Rectal smooth muscle tissue (tissue), 1 donor: Measurements from ENCODE around the gene FEM1B.

Experiments
- H3K27ac ChIP-seq: one replicate; pipeline ENCODE4 v1.7.0; 2013; ENCODE audit warnings: low read depth, low read length, inconsistent platforms
- H3K27me3 ChIP-seq: one replicate; pipeline ENCODE4 v1.7.0; 2013; ENCODE audit warnings: low read length; ENCODE audit not compliant: control insufficient read depth, insufficient read depth
- H3K36me3 ChIP-seq: one replicate; pipeline ENCODE4 v1.7.0; 2013; ENCODE audit warnings: low read length; ENCODE audit not compliant: control insufficient read depth, insufficient read depth
- H3K4me1 ChIP-seq: one replicate; pipeline ENCODE4 v1.7.0; 2013; ENCODE audit warnings: low read length; ENCODE audit not compliant: control insufficient read depth, insufficient read depth
- H3K4me3 ChIP-seq: one replicate; pipeline ENCODE4 v1.7.0; 2013; ENCODE audit warnings: low read length
- H3K9ac ChIP-seq: one replicate; pipeline ENCODE4 v1.7.0; 2013; ENCODE audit warnings: low read length

The FEM1B gene

DNA sequence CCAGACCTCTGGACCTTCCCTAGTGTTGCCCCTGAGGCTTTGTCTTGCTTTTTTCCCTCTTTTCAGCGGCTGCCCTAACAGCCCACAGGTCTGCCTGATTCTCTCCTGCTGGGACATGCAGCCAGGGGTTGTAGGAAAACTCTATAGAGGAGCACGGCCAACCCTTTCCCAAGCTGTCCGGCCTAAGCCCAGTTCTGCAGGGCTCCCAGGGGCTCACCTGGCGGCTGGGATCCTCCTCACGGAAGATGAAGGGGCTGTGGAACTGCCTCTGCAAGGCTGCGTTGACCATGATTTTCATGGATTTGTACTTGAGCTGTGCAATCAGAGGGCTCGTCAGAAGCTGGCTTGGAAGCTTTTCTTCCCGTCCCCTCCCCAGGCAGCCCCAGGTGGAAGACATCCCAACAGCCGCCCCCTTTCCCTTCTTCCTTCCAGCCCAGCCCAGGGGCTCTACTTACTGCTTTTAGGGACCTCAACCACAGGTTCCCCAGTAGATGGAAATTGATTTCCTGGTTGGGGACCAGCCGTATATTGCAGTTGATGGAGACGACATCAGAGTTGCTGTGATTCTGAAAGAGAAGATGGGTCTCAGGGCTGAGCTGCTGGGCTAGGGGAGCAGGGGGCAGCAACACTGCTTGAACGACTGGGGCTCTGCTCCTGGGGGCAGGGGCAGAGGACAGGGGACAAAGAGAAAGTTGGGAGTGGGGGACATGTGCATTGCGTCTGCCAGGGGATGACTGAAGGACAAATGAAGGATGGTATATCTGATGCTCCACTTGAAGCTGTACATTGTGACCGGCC, 29.8 kb downstream of the FEM1B start:
- no peaks in the 10 kb centered on the region for H3K36me3 ChIP-seq
- H3K27me3 ChIP-seq = no peaks in the 10 kb centered on the region
- no peak overlapping the region for H3K9ac ChIP-seq
- H3K4me1 ChIP-seq = peaks cover 2% of the 10 kb centered on the region
- no peak overlapping the region for H3K4me3 ChIP-seq
- no peak overlapping the region for H3K27ac ChIP-seq

DNA sequence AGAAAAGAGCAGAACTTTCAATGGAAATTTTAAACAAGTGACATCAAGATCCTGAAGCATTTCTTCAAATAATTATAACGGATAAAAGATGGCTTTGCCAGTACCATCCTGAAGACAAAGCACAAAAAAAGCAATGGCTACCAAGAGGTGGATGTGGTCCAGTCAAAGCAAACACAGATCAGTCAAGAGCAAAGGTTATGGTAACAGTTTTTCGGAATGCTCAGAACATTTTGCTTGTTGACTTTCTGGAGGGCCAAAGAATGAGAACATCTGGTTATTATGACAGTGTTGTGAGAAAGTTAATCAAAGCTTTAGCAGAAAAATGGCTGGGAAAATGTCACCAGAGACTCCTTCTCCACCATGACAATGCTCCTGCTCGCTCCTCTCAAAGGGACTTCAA, 31.5 kb downstream of the FEM1B start:
- Histone ChIP-seq H3K27me3 (no peaks in the 10 kb centered on the region), H3K27ac (no peak overlapping the region), H3K9ac (no peak overlapping the region), H3K4me3 (no peak overlapping the region), H3K4me1 (peaks cover 2% of the 10 kb centered on the region), H3K36me3 (no peaks in the 10 kb centered on the region)

DNA sequence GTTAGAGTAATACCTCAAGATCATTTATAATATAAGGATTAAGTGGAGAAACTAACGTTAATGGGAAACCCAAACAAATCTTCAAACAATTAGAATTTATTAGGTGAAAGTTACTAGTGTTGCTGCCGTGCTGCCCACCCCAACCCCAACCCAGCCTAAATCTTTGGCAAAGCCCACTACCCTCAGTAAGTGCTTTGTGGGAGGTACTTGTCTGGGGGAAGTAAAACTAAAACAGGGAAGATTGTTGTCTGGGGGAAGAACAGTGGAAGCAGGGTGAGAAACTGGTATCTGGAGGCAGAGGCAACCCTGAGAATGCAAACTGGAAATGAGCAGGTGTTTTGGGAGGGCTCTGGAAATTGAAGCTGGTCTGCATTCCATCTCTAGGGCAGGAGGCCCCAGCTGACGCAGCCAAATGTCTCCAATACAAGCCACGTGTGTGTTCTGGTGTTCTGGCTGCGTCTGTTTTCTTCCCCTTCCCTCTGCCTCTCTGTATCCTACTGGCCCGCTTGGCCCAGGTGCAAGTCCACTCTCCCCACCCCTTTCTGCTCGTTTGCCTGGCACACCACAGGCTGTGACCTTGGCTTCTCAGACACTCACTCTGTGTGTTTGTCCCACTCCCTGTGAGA, 32.7 kb downstream of the FEM1B start:
- no peak overlapping the region for H3K9ac ChIP-seq
- H3K4me3 ChIP-seq = no peak overlapping the region
- H3K27me3 ChIP-seq = no peaks in the 10 kb centered on the region
- no peaks in the 10 kb centered on the region for H3K36me3 ChIP-seq
- H3K4me1 ChIP-seq = peaks cover 2% of the 10 kb centered on the region
- H3K27ac ChIP-seq = no peak overlapping the region

DNA sequence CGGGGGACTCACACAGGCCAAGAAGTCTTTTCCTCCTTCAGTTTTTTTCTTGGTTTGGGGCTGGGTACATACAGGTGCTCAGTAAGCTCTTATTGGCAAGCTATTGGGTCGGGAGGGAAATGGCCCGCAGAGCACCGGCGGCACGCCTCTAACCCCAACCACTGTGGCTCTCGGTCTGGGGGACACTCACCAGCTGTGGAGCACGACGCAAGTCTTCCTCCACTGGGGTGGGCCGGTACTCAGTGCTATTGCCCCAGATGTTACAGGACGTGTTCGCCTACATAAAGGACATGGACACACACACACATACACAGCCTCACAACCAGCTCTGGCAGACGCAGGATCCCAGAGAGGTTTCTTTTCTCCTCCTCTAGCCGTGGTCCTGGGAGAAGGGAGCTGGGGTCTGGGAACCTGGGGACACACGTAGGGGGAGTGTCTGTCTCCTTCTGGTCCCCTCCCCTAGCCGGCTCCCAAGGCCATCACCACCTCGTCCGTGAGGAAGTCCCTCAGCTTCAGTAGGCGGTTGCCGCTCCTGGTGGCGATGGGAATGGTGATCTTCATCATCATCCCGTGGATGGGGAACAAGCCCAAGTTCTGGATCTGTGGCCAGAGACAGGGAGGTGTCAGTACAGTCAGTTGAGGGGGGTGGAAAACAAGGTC, 33.4 kb downstream of the FEM1B start:
- Histone ChIP-seq H3K9ac (no peak overlapping the region), H3K27ac (no peak overlapping the region), H3K36me3 (no peaks in the 10 kb centered on the region), H3K4me1 (peaks cover 2% of the 10 kb centered on the region), H3K4me3 (no peak overlapping the region), H3K27me3 (no peaks in the 10 kb centered on the region)

DNA sequence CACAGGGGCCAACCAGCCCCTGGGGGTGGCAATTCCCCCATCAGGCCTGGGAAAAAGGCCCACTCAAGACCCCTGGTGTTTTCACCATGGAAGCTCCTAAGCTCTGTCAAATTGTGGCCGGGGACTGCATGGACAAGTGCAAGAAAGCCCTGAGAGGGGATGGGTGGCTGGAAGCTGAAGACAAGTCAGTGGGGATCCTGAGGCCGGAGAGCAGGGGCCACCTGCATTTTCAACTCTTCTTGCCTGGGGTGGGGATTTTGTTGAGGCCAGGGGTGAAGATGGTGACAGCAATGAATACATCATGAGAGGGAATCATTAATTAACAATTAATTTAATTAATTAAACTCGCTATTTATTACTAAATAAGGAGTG, 33.9 kb downstream of the FEM1B start:
- H3K4me3 ChIP-seq = no peak overlapping the region

DNA sequence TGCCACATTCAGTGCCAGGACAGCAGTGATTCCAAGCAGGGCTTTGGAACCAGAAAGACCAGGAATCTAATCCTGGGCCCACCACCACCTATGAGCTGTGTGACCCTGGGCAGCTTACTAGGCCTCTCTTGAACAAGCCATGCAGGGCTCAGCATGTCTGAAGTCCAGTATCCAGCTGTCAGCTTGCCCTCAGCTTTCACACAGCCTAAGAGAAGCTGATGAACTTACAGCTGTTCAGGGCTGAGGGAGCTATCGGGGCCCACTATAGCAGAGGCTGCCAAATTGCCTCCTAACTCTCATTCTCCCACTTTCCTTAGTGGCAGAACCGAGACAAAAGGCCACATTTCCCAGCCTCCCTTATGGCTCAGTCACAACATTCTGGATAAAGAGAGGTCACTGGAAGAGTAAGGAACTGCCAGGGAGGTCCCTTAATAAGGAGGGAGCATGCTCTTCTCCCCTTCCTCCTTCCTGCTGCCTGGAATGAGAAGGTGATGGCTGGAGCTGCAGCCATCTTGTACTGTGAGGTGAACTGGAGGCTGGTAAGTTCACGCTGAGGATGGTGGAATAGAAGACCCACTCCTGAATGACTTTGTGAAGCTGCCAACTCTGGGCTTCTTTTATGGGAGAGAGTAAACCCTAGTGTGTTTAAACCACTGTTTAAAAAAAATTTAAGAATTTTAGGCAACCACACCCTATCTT, 34.5 kb downstream of the FEM1B start:
- no peaks in the 10 kb centered on the region for H3K4me1 ChIP-seq
- H3K27ac ChIP-seq = no peak overlapping the region
- no peak overlapping the region for H3K9ac ChIP-seq
- no peaks in the 10 kb centered on the region for H3K36me3 ChIP-seq
- H3K27me3 ChIP-seq = no peaks in the 10 kb centered on the region
- no peak overlapping the region for H3K4me3 ChIP-seq

More for the DNA sequence above, 33.9 kb downstream of the FEM1B start:
- Histone ChIP-seq H3K36me3 (no peaks in the 10 kb centered on the region), H3K27me3 (no peaks in the 10 kb centered on the region), H3K27ac (no peak overlapping the region), H3K4me1 (peaks cover 1% of the 10 kb centered on the region), H3K9ac (no peak overlapping the region)

DNA sequence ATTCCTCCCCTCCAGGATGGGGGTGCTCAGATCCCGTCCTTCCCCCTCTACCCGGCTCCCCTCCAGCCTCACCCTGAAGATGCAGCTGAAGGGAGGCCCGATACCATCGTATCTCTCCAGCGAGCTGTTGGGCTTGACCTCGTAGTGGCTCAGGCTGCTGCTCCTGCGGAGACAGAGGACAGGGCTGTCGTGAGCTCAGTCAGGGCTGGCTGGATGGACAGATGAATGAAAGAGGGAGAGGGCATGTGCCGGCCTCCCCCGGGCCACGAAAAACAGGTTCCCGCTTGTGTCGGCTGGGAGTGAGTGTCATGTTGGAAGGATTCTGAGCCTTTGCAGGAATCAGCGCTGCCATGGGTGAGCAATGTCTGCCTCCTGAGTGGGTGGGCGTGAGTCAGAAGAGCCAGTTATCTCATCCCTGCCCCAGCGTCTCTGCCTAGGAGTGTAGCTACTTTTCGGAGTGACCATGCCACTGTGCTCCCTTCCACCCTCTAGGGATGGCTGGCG, 35.2 kb downstream of the FEM1B start:
- Histone ChIP-seq H3K4me1 (no peaks in the 10 kb centered on the region), H3K27ac (no peak overlapping the region), H3K4me3 (no peak overlapping the region), H3K36me3 (no peaks in the 10 kb centered on the region), H3K9ac (no peak overlapping the region), H3K27me3 (no peaks in the 10 kb centered on the region)

DNA sequence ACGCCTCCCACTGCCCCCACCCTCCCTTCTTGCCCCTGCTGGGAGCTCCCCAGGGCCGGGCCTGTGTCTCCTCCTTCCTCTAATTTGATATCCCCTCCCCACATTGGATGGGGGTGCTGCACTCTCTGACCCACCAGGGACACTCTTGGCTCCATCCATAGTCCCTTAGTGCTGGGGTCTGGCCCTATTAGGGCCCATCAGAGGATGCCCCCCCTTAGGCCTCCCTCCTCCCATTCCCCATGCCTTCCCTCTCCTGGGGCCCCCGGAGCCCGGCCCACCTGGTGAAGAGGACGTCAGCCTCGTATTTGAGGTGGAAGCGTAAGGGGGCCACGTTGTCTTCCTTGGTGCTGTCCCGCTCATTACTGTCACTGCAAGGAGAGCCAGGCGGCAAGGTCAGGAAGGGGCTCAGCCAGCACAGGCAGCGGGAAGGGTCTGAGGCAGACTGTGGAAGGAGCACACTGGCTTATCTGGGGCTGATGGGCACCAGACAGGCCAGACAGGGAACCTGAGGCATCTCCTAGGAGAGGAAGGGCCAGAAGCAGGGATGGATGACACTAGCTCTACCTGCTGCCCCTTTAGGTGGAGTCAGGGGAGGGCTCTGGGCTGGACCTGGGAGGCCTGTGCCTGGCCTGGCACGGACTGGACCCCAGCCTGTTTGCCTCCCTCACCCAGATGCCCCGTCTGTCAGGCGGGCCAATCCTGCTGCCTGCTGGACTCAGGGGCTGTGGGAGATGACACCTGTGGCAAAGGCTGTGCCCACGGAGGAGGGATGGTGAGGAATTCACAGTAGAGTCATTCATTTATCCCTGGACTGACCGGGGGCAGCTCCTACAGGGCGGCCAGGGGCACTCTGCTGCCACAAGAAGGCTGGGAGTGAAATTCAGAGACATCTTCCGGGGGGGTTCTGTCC, 36.2 kb downstream of the FEM1B start:
- Histone ChIP-seq H3K36me3 (no peaks in the 10 kb centered on the region), H3K4me1 (no peaks in the 10 kb centered on the region), H3K27ac (no peak overlapping the region), H3K27me3 (no peaks in the 10 kb centered on the region), H3K4me3 (no peak overlapping the region), H3K9ac (no peak overlapping the region)

DNA sequence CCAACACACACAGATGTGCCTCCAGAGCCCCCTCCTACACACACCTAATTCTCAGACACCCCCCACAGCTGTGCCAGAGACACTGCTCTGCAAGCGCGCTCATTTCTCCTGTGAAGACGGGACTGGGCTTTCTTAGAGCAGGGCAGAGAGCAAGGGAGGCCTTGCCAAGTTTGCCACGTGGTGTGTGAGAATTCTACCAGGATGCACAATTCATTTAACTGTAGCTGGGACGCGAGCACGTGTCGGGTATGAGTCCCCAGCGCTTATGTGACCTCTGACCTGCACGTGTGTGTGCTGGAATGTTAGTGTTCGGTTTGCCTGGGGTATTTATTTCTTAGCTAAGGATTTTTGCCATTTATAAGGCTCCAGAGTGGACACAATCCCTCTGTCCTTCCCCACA, 37.0 kb downstream of the FEM1B start:
- Histone ChIP-seq H3K27me3 (no peaks in the 10 kb centered on the region), H3K9ac (no peak overlapping the region), H3K4me3 (no peak overlapping the region), H3K27ac (no peak overlapping the region), H3K36me3 (no peaks in the 10 kb centered on the region), H3K4me1 (no peaks in the 10 kb centered on the region)

DNA sequence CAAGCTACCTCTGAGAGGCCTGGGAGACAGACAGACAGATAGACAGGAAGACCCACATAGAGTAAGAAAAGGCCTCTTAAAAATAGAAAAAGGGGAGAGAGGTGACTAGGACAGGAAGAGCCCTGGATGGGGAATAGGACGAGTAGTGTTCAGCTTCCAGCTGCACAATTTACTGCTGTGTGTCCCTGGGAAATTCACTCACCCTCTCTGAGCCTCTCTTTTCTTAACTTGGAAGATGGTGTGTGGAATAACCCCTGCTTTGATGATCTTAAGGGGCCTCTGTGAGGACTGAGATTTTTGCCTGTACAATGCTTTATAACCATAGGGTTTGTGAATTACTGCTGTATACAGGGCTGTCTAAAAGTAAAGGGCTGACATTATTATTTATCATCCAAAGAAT, 37.5 kb downstream of the FEM1B start:
- no peaks in the 10 kb centered on the region for H3K27me3 ChIP-seq
- no peak overlapping the region for H3K27ac ChIP-seq
- no peaks in the 10 kb centered on the region for H3K4me1 ChIP-seq
- no peaks in the 10 kb centered on the region for H3K36me3 ChIP-seq
- H3K4me3 ChIP-seq = no peak overlapping the region
- no peak overlapping the region for H3K9ac ChIP-seq

DNA sequence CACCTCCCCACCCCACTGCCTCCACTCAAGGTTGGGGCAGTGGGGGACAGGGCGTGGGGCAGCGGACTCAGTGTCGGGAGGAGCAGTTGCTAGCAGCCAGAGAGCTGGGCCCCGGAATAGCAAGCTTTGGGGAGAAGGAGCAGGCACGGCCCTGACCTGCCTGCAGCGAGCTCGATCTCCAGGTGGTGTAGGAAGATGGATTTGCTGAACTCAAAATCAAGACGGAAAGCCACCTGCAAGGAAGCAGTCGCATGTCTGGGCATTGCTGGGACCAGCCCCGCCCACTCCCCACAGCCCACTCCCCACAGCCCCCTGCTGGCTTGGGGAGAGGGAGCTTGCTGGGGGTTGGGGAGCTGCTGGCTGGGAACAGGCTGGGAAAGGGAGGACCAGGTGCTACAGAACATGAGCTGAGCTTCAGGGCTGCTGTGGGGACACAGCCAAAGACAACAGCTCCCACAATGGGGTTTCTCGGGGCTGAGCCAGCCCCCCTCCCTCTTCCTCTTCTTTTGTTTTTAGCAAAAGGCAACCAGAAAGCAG, 38.0 kb downstream of the FEM1B start:
- Histone ChIP-seq H3K9ac (no peak overlapping the region), H3K4me1 (no peaks in the 10 kb centered on the region), H3K36me3 (no peaks in the 10 kb centered on the region), H3K27me3 (no peaks in the 10 kb centered on the region), H3K4me3 (no peak overlapping the region), H3K27ac (no peak overlapping the region)
